Liver (tissue), 3 donors: Measurements from ENCODE around the gene FKBP1B.

Experiments
- CTCF ChIP-seq: fragments of 150-350 bp; IDR thresholded peaks from 2 replicates; pipeline ENCODE4 v1.5.1; 2017; ENCODE audit warnings: improper control_type of control experiment, low read depth, low read length; ENCODE audit not compliant: missing input control
- JUND ChIP-seq, 2 donors: IDR thresholded peaks; 2 replicates each; pipeline ENCODE4 v1.6.1; 2016; ENCODE audit warnings: antibody characterized with exemption in 2 of 2
- RAD21 ChIP-seq, 2 donors: IDR thresholded peaks; 2 replicates each; pipeline ENCODE4 v1.6.1; 2016; ENCODE audit warnings: antibody characterized with exemption in 2 of 2, mild to moderate bottlenecking in 2 of 2
- RXRA ChIP-seq, 2 donors: IDR thresholded peaks; 2 replicates each; pipeline ENCODE4 v1.6.1; 2017 to 2018; ENCODE audit warnings: antibody characterized with exemption in 2 of 2, mild to moderate bottlenecking in 1 of 2
- SP1 ChIP-seq: IDR thresholded peaks from 2 replicates; pipeline ENCODE4 v1.6.1; 2018; ENCODE audit warnings: antibody characterized with exemption, mild to moderate bottlenecking
- TAF1 ChIP-seq: conservative IDR thresholded peaks from 2 replicates; pipeline ENCODE4 v1.6.1; 2016; ENCODE audit warnings: antibody characterized with exemption, mild to moderate bottlenecking
- YY1 ChIP-seq: IDR thresholded peaks from 2 replicates; pipeline ENCODE4 v1.6.1; 2016; ENCODE audit warnings: antibody characterized with exemption, mild to moderate bottlenecking
- TF ChIP-seq, protein P1 (sequence below): IDR thresholded peaks from 2 replicates; pipeline ENCODE4 v1.6.1; 2016; ENCODE audit warnings: antibody characterized with exemption
- TF ChIP-seq, protein P2 (sequence below): IDR thresholded peaks from 2 replicates; pipeline ENCODE4 v1.6.1; 2016; ENCODE audit warnings: antibody characterized with exemption, mild to moderate bottlenecking
- TF ChIP-seq, protein P3 (sequence below): IDR thresholded peaks from 2 replicates; pipeline ENCODE4 v1.6.1; 2016; ENCODE audit warnings: antibody characterized with exemption
- TF ChIP-seq, protein P4 (sequence below): IDR thresholded peaks from 2 replicates; pipeline ENCODE4 v1.6.1; 2016; ENCODE audit warnings: antibody characterized with exemption
- donor health status: healthy.
- donor health status: healthy.

DNA sequence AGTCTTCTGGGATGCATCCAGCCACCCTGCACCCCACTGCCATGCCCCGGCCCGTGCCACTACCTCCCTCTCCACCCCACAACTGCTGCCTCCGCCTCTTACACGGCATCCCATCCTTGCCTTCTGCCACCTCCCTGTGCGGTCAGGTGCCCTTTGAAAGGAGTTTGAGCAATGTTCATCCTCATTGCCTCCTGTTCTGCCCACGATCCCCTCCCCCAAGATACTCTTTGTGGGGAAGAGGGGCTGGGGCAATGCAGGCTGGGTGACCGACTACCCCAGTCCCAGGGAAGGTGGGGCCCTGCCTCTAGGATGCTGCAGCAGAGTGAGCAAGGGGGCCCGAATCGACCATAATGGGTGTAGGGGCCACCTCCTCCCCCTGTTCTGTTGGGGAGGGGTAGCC, 31.3 kb upstream of the FKBP1B start:
- TF ChIP-seq CTCF (no peak), TAF1 (no peak), YY1 (no peak), JUND (IDR thresholded peaks at IDR 0.05) (no peak), SP1 (no peak), RAD21 (IDR thresholded peaks at IDR 0.05) (no peak), RXRA (IDR thresholded peaks at IDR 0.05) (no peak)
- TF ChIP-seq, protein P1, sequence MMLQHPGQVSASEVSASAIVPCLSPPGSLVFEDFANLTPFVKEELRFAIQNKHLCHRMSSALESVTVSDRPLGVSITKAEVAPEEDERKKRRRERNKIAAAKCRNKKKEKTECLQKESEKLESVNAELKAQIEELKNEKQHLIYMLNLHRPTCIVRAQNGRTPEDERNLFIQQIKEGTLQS, result no peak
- TF ChIP-seq, protein P2, sequence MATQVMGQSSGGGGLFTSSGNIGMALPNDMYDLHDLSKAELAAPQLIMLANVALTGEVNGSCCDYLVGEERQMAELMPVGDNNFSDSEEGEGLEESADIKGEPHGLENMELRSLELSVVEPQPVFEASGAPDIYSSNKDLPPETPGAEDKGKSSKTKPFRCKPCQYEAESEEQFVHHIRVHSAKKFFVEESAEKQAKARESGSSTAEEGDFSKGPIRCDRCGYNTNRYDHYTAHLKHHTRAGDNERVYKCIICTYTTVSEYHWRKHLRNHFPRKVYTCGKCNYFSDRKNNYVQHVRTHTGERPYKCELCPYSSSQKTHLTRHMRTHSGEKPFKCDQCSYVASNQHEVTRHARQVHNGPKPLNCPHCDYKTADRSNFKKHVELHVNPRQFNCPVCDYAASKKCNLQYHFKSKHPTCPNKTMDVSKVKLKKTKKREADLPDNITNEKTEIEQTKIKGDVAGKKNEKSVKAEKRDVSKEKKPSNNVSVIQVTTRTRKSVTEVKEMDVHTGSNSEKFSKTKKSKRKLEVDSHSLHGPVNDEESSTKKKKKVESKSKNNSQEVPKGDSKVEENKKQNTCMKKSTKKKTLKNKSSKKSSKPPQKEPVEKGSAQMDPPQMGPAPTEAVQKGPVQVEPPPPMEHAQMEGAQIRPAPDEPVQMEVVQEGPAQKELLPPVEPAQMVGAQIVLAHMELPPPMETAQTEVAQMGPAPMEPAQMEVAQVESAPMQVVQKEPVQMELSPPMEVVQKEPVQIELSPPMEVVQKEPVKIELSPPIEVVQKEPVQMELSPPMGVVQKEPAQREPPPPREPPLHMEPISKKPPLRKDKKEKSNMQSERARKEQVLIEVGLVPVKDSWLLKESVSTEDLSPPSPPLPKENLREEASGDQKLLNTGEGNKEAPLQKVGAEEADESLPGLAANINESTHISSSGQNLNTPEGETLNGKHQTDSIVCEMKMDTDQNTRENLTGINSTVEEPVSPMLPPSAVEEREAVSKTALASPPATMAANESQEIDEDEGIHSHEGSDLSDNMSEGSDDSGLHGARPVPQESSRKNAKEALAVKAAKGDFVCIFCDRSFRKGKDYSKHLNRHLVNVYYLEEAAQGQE, result no peak
- TF ChIP-seq, protein P3, sequence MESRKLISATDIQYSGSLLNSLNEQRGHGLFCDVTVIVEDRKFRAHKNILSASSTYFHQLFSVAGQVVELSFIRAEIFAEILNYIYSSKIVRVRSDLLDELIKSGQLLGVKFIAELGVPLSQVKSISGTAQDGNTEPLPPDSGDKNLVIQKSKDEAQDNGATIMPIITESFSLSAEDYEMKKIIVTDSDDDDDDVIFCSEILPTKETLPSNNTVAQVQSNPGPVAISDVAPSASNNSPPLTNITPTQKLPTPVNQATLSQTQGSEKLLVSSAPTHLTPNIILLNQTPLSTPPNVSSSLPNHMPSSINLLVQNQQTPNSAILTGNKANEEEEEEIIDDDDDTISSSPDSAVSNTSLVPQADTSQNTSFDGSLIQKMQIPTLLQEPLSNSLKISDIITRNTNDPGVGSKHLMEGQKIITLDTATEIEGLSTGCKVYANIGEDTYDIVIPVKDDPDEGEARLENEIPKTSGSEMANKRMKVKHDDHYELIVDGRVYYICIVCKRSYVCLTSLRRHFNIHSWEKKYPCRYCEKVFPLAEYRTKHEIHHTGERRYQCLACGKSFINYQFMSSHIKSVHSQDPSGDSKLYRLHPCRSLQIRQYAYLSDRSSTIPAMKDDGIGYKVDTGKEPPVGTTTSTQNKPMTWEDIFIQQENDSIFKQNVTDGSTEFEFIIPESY, result no peak
- TF ChIP-seq, protein P4, sequence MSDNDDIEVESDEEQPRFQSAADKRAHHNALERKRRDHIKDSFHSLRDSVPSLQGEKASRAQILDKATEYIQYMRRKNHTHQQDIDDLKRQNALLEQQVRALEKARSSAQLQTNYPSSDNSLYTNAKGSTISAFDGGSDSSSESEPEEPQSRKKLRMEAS, result no peak
